Measurements from ENCODE around the gene LRRN2.

The LRRN2 gene

DNA sequence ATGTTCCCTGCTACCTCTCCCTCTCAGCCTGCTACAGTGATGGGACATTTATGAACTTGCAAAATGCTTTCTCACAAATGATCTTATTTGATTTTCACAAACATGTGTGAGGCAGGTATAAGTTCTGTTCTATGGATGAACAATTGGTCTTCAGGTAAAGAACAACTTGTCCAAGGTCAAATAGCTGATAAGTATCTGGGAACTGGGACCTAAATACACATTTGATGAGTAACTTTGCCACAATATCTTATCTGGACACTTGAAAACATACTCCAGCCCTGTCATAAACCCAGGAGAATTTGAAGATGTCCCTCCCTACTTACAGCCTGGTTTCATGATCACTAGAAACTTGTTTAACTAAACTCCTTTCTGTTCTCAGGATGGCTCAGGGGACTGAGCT is 23.0 kb downstream of the LRRN2 start:
- DNase-seq (ENCODE audit: low spot score), result no peak

DNA sequence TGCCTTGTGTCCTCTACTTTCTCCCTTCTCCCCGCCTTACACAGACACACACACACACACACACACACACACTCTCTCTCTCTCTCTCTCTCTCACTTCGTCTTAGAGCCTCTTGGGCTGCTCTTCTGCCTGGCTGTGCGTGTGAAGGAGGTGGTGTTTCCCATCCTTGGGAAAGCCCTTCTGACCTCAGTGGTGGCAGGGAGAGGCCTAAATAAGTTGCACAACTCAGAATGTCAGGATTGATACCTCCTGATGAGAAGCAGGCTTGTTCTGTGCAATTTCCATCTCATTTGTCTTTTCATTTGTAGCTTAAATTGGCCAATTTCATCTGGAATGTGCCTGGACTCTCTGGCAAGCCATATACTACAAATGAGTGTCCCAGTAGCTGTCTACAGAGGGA is 25.0 kb downstream of the LRRN2 start:
- no peak for DNase-seq (ENCODE audit: low spot score)

DNA sequence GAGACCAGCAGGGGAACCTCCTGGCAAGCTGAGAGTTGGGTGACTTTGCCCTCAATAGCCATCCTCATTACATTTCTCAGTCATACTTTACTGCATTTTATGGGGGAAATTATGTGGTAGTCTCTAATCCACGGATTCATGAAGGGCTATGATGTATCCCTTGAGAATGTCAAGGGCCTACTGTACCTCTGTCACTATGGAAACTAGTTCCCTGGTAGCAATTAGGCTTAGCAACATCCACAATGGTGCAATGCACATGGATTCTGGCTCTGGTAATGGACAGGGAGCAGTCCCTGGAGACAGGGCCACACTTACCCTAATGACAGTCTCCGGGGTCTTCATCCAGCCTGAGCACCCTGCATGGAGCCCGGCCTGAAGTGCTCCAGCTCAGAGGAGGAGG is 26.5 kb downstream of the LRRN2 start:
- no peak for DNase-seq (ENCODE audit: low spot score)

DNA sequence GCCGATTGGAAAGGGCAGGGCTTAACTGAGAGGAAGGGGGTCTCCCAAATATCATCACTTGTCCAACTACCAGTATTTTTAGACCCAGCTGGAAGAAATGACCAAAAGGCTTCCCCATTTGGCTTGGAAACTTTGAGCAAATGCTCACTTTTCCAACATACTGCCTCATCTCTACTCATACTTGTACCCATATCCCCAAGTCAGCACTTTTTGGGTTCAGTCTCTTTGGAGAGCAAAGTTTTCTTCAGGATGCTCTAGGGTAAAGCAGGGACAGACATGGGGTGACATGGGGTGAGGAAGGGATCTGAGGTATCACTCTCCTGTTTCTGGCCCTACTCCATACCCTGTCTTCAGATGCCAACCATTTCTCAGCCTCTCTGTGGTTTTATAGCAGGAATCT is 27.2 kb downstream of the LRRN2 start:
- no peak for DNase-seq (ENCODE audit: low spot score)

DNA sequence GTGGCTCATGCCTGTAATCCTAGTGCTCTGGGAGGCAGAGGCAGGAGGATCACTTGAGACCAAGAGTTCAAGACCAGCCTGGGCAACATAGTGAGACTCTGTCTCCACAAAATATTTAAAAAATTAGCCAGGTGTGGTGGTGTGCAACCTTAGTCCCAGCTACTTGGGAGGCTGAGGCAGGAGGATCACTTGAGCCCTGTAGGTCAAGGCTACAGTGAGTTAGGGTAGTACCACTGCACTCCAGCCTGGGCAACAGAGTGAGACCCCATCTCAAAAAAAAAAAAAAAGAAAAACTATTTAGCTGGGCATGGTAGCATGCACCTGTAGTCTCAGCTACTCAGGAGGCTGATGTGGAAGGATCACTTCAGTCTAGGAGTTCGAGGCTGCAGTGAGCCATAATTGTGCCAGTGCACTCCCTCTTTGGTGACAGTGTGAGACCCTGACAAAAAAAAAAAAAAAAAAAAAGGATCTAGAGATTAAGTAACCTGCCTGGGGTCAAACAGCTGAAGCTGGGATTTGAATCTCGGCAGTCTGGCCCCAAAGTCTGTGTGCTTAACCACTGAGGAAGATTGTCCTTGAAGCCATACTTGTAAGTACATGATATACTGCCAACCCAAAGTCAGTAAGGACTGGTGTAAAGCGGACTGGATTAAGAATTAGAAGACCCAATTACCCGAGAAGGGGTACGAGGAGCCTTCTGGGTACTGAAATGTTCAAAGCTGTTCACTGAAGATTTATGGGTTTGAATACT is 31.8 kb downstream of the LRRN2 start:
- DNase-seq (ENCODE audit: low spot score), result no peak

DNA sequence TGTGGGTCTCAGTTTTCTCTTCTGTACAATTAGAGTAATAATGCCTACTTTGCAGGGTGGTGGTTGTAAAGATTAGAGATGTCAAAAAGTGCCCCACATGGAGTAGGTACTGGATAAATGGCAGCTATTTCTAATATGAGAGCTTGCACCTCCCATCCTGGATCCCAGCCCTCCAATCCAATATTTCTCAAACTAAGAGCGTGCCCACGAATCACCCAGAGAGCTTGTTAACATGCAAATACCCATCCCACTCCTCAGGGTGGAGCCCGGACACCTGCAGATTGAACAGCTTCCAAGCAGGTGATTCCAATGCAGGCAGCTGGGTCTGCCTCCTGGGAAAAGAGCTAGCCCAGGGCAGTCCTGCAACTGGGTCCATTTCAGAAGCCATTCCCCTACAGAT is 33.0 kb downstream of the LRRN2 start:
- DNase-seq (ENCODE audit: low spot score), result no peak

DNA sequence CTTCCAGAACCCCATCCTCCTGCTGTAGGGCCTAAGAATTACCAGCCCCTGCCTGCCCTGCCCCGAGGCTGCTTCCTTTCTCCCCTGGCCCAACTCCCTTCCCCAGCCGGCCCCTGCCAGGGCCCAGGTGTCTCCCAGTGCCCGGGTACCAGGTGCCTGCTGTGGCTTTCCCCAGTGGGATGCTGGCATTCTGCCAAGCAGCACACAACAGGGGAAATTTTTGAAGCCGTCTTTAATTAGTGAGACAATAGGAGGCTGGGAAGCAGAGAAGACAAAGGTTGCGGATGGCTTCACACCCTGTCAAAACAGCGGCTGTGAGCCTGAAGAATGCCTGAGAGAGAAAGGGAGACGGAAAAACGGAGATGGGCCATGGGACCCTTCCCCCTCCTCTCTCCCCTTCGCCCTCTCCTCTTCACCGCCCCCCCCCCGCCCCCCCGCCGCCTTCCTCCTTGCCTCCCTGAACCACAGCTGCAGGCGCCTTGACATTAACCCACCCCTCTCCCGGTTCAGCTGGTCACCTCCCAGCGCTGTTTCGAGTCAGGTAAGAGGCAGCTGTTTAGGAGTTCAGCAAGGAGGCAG is 33.6 kb downstream of the LRRN2 start:
- DNase-seq (ENCODE audit: low spot score), result no peak

DNA sequence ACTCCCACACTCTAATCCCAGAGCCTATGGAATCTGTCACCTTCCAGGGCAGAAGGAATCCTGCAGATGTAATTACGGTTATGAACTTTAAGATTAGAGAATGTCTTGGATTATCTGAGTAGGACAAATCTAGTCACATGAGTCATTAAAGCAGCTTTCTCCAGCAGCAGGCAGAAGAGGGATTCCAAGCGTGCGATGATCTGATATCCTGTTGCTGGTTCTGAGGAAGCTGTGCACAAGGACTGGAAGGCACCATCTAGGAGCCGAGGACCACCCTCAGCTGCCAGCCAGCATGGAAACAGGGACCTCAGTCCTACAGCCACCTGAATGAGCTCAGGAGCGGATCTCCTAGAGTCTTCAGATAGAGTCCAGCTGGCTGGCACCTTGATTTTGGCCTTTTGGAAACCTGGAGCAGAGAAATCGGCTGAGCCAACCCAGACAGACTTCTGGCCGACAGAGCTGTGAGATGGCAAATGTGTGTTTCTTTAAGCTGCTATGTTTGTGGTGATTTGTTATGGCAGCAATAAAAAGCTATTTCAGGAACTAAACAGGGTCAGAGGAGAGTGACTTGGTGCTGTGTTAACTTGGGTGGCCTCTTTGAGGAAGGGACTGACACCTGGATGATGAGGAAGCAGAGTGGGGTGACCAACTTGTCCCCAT is 34.5 kb downstream of the LRRN2 start:
- peak; percentile 67 for DNase-seq (ENCODE audit: low spot score)

DNA sequence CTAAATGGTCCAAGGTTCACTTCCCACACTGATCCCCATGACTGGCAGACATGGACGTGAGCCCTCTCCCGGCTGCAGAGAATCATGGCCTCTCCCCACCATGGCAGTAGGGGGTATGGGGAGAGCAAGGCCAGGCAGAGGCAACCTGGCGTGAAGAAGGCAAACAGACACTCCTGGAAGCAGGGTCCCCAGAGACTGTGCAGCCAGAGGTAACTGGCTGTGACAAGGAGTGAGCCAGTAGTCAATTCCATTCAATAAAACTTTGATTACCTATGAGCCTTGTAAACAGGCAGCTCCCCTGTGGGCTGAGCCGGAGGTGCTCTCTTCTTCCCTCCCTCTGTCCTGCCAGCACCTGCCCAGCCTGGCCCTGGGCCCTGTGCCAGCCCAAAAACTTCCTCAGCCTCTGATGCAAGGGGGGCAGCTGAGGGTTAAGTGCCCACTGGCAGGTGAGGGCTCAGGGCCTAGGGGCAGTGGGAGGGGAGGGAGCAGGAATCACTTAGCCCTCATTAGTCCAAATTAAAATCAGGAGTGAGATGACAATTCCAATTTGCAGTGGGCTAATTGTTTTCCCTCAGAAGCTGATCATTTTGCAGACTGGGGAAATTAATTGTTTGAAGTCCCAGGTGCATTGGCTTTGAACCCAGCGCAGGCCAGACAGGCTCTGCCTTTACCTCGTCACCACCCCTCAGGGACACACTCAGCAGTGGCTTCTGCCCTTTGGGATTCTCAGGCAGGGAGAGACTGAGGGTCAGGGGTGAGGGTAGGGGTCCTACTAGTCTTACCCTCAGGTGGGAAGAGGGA is 35.6 kb downstream of the LRRN2 start:
- no peak for DNase-seq (ENCODE audit: low spot score)

DNA sequence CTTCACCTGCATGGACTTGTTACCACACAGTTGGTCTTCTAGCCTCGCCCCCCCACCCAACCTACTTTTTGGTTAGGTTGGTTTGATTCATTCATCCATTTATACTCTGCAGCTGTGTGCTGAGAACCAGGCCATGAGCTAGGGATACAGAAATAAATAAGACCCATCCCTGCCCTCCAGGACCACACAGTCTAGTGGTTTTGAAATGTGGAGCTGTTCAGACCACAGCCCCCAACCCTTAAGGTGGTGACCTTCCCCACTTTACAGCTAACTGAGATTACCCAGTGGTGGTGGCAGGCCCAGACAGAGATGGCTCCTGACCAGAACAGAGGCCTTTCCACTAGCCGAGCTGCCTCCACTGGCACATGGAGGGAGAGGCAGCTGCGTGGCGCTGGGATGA is 37.0 kb downstream of the LRRN2 start:
- DNase-seq (ENCODE audit: low spot score), result no peak

DNA sequence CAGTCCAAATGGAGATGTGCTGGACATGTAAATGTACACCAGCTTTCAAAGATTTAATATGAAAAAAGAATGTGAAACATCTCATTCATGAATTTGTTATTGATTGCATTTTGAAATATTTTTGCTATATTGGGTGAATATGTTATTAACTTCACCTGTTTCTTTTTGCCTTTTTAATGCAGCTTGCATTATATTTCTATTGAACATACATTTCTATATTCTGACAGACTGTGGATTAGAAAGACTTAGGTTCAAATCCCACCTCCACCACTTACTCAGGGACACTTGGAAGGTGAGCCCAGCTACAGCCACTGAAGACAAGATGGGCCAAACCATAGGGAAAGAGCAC is 37.8 kb downstream of the LRRN2 start:
- DNase-seq (ENCODE audit: low spot score), result no peak

DNA sequence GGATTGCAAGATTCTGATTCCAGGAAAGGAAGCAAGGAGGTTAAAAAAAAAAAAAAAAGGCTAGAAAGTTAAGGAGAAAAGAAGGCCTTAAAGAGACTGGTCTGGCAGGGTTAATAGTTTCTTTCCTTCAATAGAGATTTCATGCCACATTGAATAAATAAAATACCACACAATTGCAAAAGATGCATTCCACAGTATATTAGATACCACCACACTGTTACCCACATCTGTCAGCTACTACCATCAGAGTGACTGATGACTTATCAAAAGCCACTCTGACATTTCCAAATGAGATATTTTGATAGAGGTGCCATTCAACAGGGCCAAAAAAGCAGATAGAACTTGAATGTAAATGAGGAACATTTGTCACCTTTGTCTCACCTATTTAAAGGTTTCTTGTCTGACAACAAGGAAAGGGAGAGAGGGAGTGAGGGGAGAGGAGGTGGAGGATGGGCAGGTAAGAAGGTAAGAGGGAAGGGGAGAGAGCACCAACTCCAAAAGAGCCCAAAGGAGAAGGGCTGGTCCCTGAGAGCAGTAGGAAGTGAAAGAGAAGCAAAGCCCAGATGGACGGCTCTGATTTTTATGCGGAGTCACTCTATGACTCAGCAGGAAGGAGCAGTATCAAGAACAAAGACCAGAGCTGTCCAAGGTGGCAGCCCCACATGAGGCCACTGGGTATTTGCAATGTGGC is 38.3 kb downstream of the LRRN2 start:
- DNase-seq (ENCODE audit: low spot score), result peak; percentile 36

DNA sequence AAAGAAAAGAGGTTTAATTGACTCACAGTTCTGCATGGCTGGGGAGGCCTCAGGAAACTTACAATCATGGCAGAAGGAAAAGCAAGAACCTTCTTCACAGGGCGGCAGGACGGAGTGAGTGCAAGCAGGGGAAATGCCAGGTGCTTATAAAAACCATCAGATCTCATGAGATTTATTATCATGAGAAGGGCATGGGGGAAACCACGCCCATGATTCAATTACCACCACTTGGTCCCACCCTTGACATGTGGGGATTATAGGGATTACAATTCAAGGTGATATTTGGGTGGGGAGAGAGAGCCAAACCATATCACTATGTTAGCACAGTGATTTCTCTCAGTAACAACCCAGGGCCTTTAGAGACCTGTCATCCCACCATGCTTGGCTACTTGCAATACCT is 39.9 kb downstream of the LRRN2 start:
- DNase-seq (ENCODE audit: low spot score), result no peak

DNA sequence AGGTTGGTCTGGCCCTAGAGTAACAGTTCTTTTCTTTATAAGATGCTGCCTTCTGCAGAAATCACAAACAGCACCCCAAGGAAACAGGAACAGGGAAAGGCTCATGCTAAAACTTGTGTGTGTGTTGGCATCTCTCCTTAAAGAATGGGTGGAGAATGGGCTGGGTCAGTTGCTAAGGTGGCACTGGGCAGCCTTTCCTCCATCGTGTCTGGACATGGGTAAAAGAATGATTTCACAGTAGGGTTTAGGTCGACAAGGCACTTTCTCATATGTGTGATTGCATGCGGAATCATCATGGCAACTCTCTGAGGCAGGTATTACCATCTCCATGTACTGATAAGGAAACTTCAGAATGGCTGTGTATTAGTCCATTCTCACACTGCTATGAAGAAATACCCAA is 40.3 kb downstream of the LRRN2 start:
- DNase-seq (ENCODE audit: low spot score), result no peak

DNA sequence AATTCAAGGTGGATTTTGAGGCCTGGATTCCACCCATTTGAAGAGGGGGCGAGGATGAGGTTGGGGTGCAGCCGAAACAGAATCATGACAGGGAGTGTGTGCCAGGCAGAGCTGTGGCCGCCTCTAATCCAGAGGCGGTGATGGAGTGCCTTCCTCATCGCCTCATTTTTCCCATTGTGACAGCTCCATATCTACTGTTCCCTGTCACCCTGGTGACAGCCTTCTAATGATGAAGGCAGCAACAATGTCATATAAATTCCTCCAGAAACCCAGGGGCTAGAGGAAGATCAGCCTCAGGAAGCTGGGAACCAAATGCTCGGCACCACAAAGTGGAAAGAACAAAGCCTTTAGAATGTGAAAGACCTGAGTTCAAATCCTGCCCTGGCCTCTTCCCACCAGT is 42.0 kb downstream of the LRRN2 start:
- DNase-seq (ENCODE audit: low spot score), result no peak

DNA sequence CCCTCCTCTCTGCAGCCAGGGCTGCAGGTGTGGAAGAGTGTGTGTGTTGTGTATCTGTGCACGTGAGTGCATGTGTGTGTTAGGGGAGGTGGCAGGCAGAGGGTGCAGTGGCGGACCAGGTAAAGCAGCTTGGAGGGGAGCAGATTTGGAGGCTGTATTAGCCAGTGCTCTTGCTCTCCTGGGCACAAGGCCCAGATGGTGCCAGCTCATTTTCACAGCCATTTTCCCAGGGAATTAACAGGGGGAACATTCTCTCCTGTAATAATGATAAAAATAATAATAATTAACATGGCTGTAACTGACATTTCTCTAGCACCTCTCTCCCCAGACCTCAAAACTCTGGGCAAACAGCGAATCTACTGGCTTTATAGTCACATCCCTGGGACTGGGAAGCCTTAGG is 43.6 kb downstream of the LRRN2 start:
- peak; percentile 53 for DNase-seq (ENCODE audit: low spot score)

DNA sequence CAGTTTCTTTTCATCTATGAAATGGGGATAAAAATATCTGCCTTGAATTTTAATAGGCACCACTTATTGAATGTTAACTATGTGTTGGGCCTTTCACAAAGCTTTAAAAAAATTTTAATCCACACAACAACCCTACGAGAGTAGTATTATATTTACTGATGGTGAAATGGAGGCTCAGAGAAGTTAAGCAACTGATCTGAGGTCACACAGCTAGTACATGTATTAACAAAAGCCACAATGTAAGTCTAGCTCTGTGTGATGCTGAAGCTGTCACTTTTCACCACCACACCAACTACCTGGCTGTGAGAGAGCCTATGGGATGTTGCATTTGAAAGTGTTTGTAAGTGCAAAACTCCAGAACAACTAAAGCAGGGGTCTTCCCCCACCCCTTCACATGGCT is 44.1 kb downstream of the LRRN2 start:
- DNase-seq (ENCODE audit: low spot score), result no peak

DNA sequence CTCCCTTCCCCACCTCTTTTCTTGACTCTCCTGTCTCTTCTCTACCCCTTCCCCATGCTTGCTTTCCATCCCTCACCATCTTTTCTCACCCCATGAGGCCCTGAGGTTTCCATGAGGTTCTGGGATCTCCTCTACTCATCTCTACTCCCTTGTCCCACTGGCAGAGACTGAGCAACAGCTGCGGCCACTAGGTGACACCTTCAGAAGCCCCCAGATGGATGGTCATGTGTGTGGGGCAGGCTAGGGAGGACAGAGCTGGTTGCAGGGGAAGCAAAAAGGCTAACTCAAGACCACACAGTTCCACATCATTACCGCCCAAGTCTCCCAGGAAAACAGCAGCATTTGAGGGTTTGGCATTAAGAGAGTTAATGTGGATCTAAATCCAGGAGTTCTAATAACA is 45.0 kb downstream of the LRRN2 start:
- no peak for DNase-seq (ENCODE audit: low spot score)

DNA sequence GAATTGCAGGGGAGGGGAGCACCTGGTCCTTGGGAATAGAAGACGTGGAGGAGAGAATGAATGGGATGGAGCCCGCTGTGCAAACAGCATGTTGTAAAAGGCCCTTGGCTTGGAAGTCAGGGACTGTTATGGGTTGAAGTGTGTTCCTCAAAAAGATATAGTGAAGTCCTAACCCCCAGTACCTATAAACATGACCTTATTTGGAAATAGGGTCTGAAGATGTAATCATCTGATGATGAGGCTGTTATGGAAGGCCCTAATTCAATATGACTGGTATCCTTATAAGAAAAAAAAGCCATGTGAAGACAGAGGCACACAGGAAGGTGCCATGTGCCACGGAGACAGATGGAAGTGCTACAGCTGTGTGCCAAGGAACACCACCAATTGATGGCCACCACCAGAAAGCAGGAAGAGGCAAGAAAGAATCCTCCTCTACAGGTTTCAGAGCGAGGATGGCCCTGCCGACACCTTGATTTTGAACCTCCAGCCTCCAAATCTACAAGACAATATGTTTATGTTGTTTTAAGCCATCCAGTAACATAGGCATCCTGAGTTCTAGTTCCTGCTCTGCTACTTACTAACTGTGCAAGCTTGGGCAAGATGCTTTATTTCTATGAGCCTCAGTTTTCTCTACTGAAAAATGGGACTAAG is 51.2 kb downstream of the LRRN2 start:
- no peak for DNase-seq (ENCODE audit: low spot score)

DNA sequence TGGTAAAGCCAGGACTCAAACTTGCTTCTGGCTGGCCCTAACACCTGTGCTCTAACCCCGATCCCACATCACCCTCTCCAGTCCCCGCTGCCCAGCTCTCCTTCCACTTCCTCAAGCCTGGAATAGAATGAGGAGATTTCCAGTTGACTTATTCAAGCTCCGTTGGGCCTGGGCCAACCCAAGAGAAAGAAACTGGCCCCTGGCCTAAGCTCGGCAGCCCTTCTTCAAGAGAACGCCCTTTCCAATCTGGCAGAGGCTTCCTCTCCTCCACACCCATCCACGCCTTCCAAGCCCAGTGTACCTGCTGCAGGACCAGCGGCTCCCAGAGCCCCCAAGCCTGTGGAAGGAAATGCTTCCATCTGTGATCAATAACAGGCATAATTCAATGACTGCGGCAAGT is 51.9 kb downstream of the LRRN2 start:
- DNase-seq (ENCODE audit: low spot score), result peak; percentile 68

DNA sequence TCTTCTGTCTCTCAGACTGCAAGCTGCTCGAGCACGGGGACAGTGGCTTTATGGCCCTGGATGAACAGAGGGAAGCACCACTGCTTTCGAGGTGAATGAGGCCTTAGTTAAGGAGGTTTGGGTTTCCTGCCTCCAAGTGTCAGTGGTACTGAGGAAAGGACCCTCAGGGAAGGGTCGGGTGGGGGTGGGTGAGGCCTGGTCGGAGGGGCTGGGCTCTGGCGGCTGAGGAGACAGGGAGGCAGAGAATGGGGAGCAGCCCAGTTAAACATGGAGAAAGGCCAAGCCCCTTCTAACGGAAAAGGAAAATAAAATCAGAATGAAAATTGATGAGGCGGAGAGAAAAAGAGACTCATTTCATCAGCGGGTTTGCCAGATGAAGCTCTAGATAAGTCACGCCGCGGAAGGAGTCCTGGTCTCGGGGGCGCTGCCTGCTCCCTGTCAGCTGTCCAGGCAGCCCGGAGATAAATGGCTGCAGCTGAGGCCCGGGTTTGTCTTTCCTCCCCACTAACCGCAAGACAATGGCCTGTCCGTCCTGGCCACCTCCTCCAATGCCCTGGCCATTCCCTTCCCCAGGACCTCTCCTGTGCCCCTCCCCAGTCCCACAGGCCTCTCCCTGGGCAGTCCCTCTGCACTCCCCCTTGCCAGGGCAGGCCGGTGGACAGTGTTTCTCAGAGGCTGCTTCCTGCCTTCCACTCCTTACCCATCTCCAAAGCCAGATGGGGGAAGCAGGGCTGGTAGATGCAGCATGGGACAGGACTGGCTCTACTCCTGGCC is 55.2 kb downstream of the LRRN2 start:
- no peak for DNase-seq (ENCODE audit: low spot score)

Measured in cerebellar cortex (tissue), 1 donor.